ENCODE measurements around the gene CPED1. TPM values are rescaled to one million over a fixed set of nuclear protein-coding genes. Genes with fewer than 3 reads are reported as not detected.

The CPED1 gene
- total RNA-seq, 1 experiment from 2014 or later = 0.13 TPM

- TF ChIP-seq CTCF (conservative IDR thresholded peaks at IDR 0.05) = no peak
- Histone ChIP-seq H3K27ac (ENCODE audit: insufficient read length, low read depth, low read length) (no peak overlapping the region), H3K18ac (ENCODE audit: insufficient read length, low read depth, low read length) (no peak overlapping the region), H3K9me3 (ENCODE audit: control insufficient read depth, low read depth, low read length) (no peaks in the 10 kb centered on the region), H4K5ac (ENCODE audit: insufficient read length, low read depth, low read length) (no peak overlapping the region), H2AFZ (ENCODE audit: low read length) (no peak overlapping the region), H3K79me1 (ENCODE audit: insufficient read depth, low read depth, low read length, poor library complexity, severe bottlenecking) (no peaks in the 10 kb centered on the region), H3K14ac (ENCODE audit: insufficient read depth, low read length) (no peak overlapping the region), H3K23me2 (ENCODE audit: insufficient read length, low read depth, low read length, poor library complexity, severe bottlenecking) (no peaks in the 10 kb centered on the region), H3K23ac (ENCODE audit: insufficient read length, low read depth, low read length) (no peak overlapping the region), H2BK12ac (ENCODE audit: insufficient read length, low read depth, low read length) (no peak overlapping the region), H3K4ac (ENCODE audit: low read depth, low read length) (no peak overlapping the region), H2BK5ac (ENCODE audit: insufficient read length, low read length) (no peak overlapping the region), H4K91ac (ENCODE audit: insufficient read length, low read depth, low read length) (no peak overlapping the region), H3K79me2 (ENCODE audit: insufficient read depth, low read length) (no peaks in the 10 kb centered on the region), H4K20me1 (ENCODE audit: control insufficient read depth, insufficient read depth, insufficient read length) (no peaks in the 10 kb centered on the region), H2AK5ac (ENCODE audit: insufficient read length, low read length) (no peak overlapping the region), H4K8ac (replicated peaks; ENCODE audit: insufficient read length, low read depth, low read length) (no peak overlapping the region), H2BK120ac (ENCODE audit: low read depth, low read length, poor library complexity, severe bottlenecking) (no peak overlapping the region), H2BK15ac (ENCODE audit: low read depth, low read length) (no peak overlapping the region), H3K56ac (ENCODE audit: insufficient read length, low read depth, low read length) (no peak overlapping the region), H3T11ph (ENCODE audit: low read length) (no peak overlapping the region), H3K27me3 (ENCODE audit: insufficient read depth, low read length) (no peaks in the 10 kb centered on the region), H2BK20ac (ENCODE audit: low read depth, low read length, poor library complexity, severe bottlenecking) (no peak overlapping the region), H3K4me1 (ENCODE audit: insufficient read depth, low read length) (no peaks in the 10 kb centered on the region), H3K9ac (ENCODE audit: extremely low read depth, insufficient read length, low read length) (no peak overlapping the region), H3K4me2 (ENCODE audit: insufficient read depth, insufficient read length, low read length) (no peak overlapping the region)
- no peaks in the 10 kb centered on the region for H3K9me3 Mint-ChIP-seq
- no CpG with 5 or more reads among the region's 3 CpGs for WGBS (ENCODE audit: extremely low coverage, insufficient read length, low lambda C conversion rate)
- no peaks in the 10 kb centered on the region for H3K36me3 Mint-ChIP-seq (ENCODE audit: insufficient read depth in 1 of 3, low read depth in 3 of 3)
- H3K4me3 Mint-ChIP-seq = no peak overlapping the region
- no peak overlapping the region for H3K27ac Mint-ChIP-seq
- DNase-seq = no peak
- H3K4me1 Mint-ChIP-seq = peaks cover 4 to 8% of the 10 kb centered on the region in 2 experiments
- H3K27me3 Mint-ChIP-seq (ENCODE audit: low read depth) = no peaks in the 10 kb centered on the region
These were observed 54.4 kb downstream of the CPED1 start for GRCh38 chr7:121042899-121043298.

Data from H9 (cell line).